SK-N-SH (cell line): ENCODE data around the gene NOD1. TPM values are rescaled to one million over a fixed set of nuclear protein-coding genes. Genes with fewer than 3 reads are reported as not detected.

ENCODE experiments used
- CTCF ChIA-PET: fragments of 300-600, 350-600 bp; formaldehyde crosslinking; extraction: SDS; loops from one replicate; lab custom pipeline; 2021; lab: Yijun Ruan, JAX
- POLR2A ChIA-PET: fragments of 350-600 bp; sonication (Branson Sonifier 250); formaldehyde crosslinking; extraction: SDS; loops from one replicate; lab custom pipeline; 2020; ENCODE audit warnings: antibody characterized with exemption, inconsistent platforms; lab: Yijun Ruan, JAX
- DNase-seq: peaks from one replicate; pipeline ENCODE4 v3.0.0; 2012
- H2AFZ ChIP-seq: fragments of 200-600 bp; sonication (generic); 2 replicates; pipeline ENCODE4 v1.8.1; 2016; ENCODE audit warnings: antibody characterized with exemption, mild to moderate bottlenecking, low read depth
- H3F3A ChIP-seq: fragments of 200-600 bp; sonication (generic); replicated peaks from 2 replicates; pipeline ENCODE3; 2016; ENCODE audit warnings: antibody characterized with exemption, mild to moderate bottlenecking; ENCODE audit not compliant: insufficient read depth
- H3K27ac ChIP-seq, 2 experiments: fragments of 200-500 bp in 1 of 2; fragments of 200-600 bp in 1 of 2; sonication (Bioruptor generic) in 1 of 2; sonication (generic), shearing (Covaris generic) in 1 of 2; 2 replicates each; pipeline versions ENCODE4 v1.5.1 to v1.6.1; 2014 to 2016; ENCODE audit warnings: low read depth in 2 of 2, inconsistent platforms in 1 of 2, low read length in 1 of 2, mild to moderate bottlenecking in 1 of 2, mixed read lengths in 1 of 2
- H3K27me3 ChIP-seq: fragments of 200-600 bp; sonication (generic), shearing (Covaris generic); 2 replicates; pipeline ENCODE4 v1.6.1; 2016; ENCODE audit warnings: mixed run types; ENCODE audit not compliant: insufficient read depth
- H3K36me3 ChIP-seq, 2 experiments: fragments of 200-500 bp in 1 of 2; fragments of 200-600 bp in 1 of 2; sonication (Bioruptor generic) in 1 of 2; sonication (generic) in 1 of 2; replicated peaks in 1 of 2; 2 replicates each; pipeline versions ENCODE3 to v1.5.1; 2014 to 2016; ENCODE audit warnings: low read length in 1 of 2, mild to moderate bottlenecking in 1 of 2; ENCODE audit not compliant: insufficient read depth in 2 of 2, control insufficient read depth in 1 of 2
- H3K4me1 ChIP-seq, 2 experiments: fragments of 200-500 bp in 1 of 2; fragments of 200-600 bp in 1 of 2; sonication (Bioruptor generic) in 1 of 2; sonication (generic), shearing (Covaris generic) in 1 of 2; 2 replicates each; pipeline versions ENCODE4 v1.5.1 to v1.6.1; 2014 to 2016; ENCODE audit warnings: low read depth in 1 of 2, low read length in 1 of 2, mixed run types in 1 of 2; ENCODE audit not compliant: insufficient read depth in 2 of 2, control insufficient read depth in 1 of 2
- H3K4me2 ChIP-seq: fragments of 200-600 bp; sonication (generic), shearing (Covaris generic); 2 replicates; pipeline ENCODE4 v1.6.1; 2017; ENCODE audit warnings: mixed run types
- H3K4me3 ChIP-seq, 2 experiments: fragments of 200-500 bp in 1 of 2; fragments of 200-600 bp in 1 of 2; sonication (Bioruptor generic) in 1 of 2; sonication (generic), shearing (Covaris generic) in 1 of 2; 2 replicates each; pipeline versions ENCODE4 v1.5.1 to v1.8.1; 2014 to 2016; ENCODE audit warnings: low read depth in 2 of 2, inconsistent platforms in 1 of 2, low read length in 1 of 2, mild to moderate bottlenecking in 1 of 2, mixed read lengths in 1 of 2, moderate library complexity in 1 of 2
- H3K79me2 ChIP-seq: fragments of 200-600 bp; sonication (generic); 2 replicates; pipeline ENCODE4 v1.8.1; 2017; ENCODE audit warnings: mild to moderate bottlenecking; ENCODE audit not compliant: insufficient read depth
- H3K9ac ChIP-seq: fragments of 200-600 bp; sonication (generic); 2 replicates; pipeline ENCODE4 v1.6.1; 2017; ENCODE audit warnings: mixed run types
- H3K9me2 ChIP-seq: fragments of 200-600 bp; sonication (generic); 2 replicates; pipeline ENCODE4 v1.6.1; 2017; ENCODE audit warnings: mixed run types
- H3K9me3 ChIP-seq: fragments of 200-600 bp; sonication (generic); 2 replicates; pipeline ENCODE4 v1.6.1; 2017; ENCODE audit warnings: mixed run types, mild to moderate bottlenecking, moderate library complexity
- H4K20me1 ChIP-seq: fragments of 200-600 bp; sonication (generic); 2 replicates; pipeline ENCODE4 v1.6.1; 2017; ENCODE audit warnings: mild to moderate bottlenecking, mixed run types; ENCODE audit not compliant: insufficient read depth
- CTCF ChIP-seq: fragments of 200-600 bp; sonication (generic); IDR thresholded peaks from 2 replicates; pipeline ENCODE4 v1.6.1; 2017; ENCODE audit warnings: antibody characterized with exemption, mild to moderate bottlenecking, moderate library complexity
- ELF1 ChIP-seq: IDR thresholded peaks from 2 replicates; pipeline ENCODE4 v1.4.0; 2012
- EZH2phosphoT487 ChIP-seq: fragments of 200-600 bp; sonication (generic); IDR thresholded peaks from 2 replicates; pipeline ENCODE4 v1.6.1; 2017; ENCODE audit warnings: low read depth, mixed run types, mild to moderate bottlenecking, antibody characterized with exemption, moderate library complexity, borderline replicate concordance
- FOSL2 ChIP-seq: IDR thresholded peaks from 2 replicates; pipeline ENCODE4 v1.4.0; 2012; ENCODE audit warnings: low read depth, mild to moderate bottlenecking, moderate library complexity, borderline replicate concordance
- FOXJ3 ChIP-seq: sonication (generic); formaldehyde crosslinking; IDR thresholded peaks from 2 replicates; pipeline ENCODE4 v1.5.1; 2020; ENCODE audit warnings: mild to moderate bottlenecking, missing genetic modification reagents
- GATA2 ChIP-seq: sonication (generic); formaldehyde crosslinking; IDR thresholded peaks from 2 replicates; pipeline ENCODE4 v1.5.0; 2020; ENCODE audit warnings: mild to moderate bottlenecking, missing genetic modification reagents
- IRF3 ChIP-seq: fragments of 150-350 bp; IDR thresholded peaks from 2 replicates; pipeline ENCODE4 v1.6.1; 2016; ENCODE audit warnings: mild to moderate bottlenecking, low read depth, low read length
- JUND ChIP-seq: IDR thresholded peaks from 2 replicates; pipeline ENCODE4 v1.4.0; 2012
- MAX ChIP-seq: IDR thresholded peaks from 2 replicates; pipeline ENCODE4 v1.4.0; 2012; ENCODE audit warnings: low read depth
- NFIC ChIP-seq: IDR thresholded peaks from 2 replicates; pipeline ENCODE4 v1.4.0; 2012; ENCODE audit warnings: borderline replicate concordance
- NRF1 ChIP-seq: IDR thresholded peaks from 2 replicates; pipeline ENCODE4 v1.6.1; 2012; ENCODE audit warnings: low read depth, mild to moderate bottlenecking, low read length
- PBX3 ChIP-seq: IDR thresholded peaks from 2 replicates; pipeline ENCODE4; 2012
- RAD21 ChIP-seq: IDR thresholded peaks from 2 replicates; pipeline ENCODE4 v1.6.1; 2012; ENCODE audit warnings: mild to moderate bottlenecking, low read length
- RCOR1 ChIP-seq: fragments of 150-350 bp; IDR thresholded peaks from 2 replicates; pipeline ENCODE4 v1.6.1; 2017; ENCODE audit warnings: antibody characterized with exemption, low read length
- SIN3A ChIP-seq: IDR thresholded peaks from 2 replicates; pipeline ENCODE4 v1.6.1; 2012; ENCODE audit warnings: low read depth, mild to moderate bottlenecking, low read length, moderate library complexity, borderline replicate concordance
- SMC3 ChIP-seq: IDR thresholded peaks from 2 replicates; pipeline ENCODE4 v1.6.1; 2012; ENCODE audit warnings: low read depth, low read length, improper control_type of control experiment
- TAF1 ChIP-seq: IDR thresholded peaks from 2 replicates; pipeline ENCODE4 v1.6.1; 2012; ENCODE audit warnings: low read depth, mild to moderate bottlenecking, low read length, moderate library complexity, borderline replicate concordance
- TCF12 ChIP-seq: IDR thresholded peaks from 2 replicates; pipeline ENCODE4 v1.4.0; 2012
- USF1 ChIP-seq: IDR thresholded peaks from 2 replicates; pipeline ENCODE4 v1.4.0; 2012; ENCODE audit warnings: low read depth, borderline replicate concordance
- USF2 ChIP-seq: fragments of 150-350 bp; IDR thresholded peaks from 2 replicates; pipeline ENCODE4 v1.6.1; 2017; ENCODE audit warnings: antibody characterized with exemption, low read length, low read depth, borderline replicate concordance
- WGBS: methylation state at CpG from one replicate; pipeline ENCODE4 v1.1.6; 2017; ENCODE audit warnings: low lambda C conversion rate; 5-methylcytosine and 5-hydroxymethylcytosine counted together
- polyA plus RNA-seq, 3 experiments: library from polyadenylated mRNA; depleted of rRNA; stranded (reverse); fragments of >200 nt; gene quantifications; 2 replicates each; pipeline ENCODE4 v1.2.3, GENCODE V29; 2012

Gene NOD1
- polyA plus RNA-seq, 1 of the 3 experiments (the other 2 are of a cell fraction): 5.5 TPM

GRCh38 chr7:30422922-30423321 is 55.7 kb downstream of the NOD1 start:
- POLR2A ChIA-PET: no interaction called here
- Histone ChIP-seq H3K4me1 (no peaks in the 10 kb centered on the region; a peak in 1 of 4 replicates), H2AFZ (no peak overlapping the region)
- TF ChIP-seq JUND (0 out of 2 replicates have a peak, but pooled peaks have one; percentile 10), RCOR1 (no peak), USF1 (no peak), RAD21 (no peak), SIN3A (no peak), TAF1 (no peak), NRF1 (no peak), NFIC (peak; percentile 21; the same call in 1 of the 2 replicates), FOSL2 (peak; percentile 37; the same call in 1 of the 2 replicates)
- TF ChIP-seq, all 33 proteins: peak for 3
- CTCF ChIA-PET: interaction anchor here (0.8 to 2.5 kb wide), 4 partner anchors 10 to 141 kb away, joined by 3 to 14 read pairs (median 4); no protein-coding TSS in a partner anchor
- Histone ChIP-seq H3K9ac (no peak overlapping the region), H3K9me3 (no peaks in the 10 kb centered on the region), H3K4me2 (no peak overlapping the region), H4K20me1 (no peaks in the 10 kb centered on the region), H3K9me2 (no peaks in the 10 kb centered on the region), H3K36me3 (peaks cover 9 to 29% of the 10 kb centered on the region in 2 experiments), H3K27me3 (no peaks in the 10 kb centered on the region), H3K79me2 (no peaks in the 10 kb centered on the region), H3F3A (peaks cover 5% of the 10 kb centered on the region), H3K27ac (no peak overlapping the region), H3K4me3 (no peak overlapping the region)
- 79% methylated on average over 6 of the region's 6 CpGs for WGBS
- DNase-seq: no peak

- H3K9me2 ChIP-seq: no peaks in the 10 kb centered on the region
- WGBS: 59% methylated on average over 3 of the region's 3 CpGs
- POLR2A ChIA-PET: no interaction called here
- H3F3A ChIP-seq: peaks cover 5% of the 10 kb centered on the region
- H3K27me3 ChIP-seq: no peaks in the 10 kb centered on the region
- DNase-seq: no peak
- no peaks in the 10 kb centered on the region for H3K79me2 ChIP-seq
- no peak overlapping the region for H2AFZ ChIP-seq
- H3K36me3 ChIP-seq: peaks cover 5 to 22% of the 10 kb centered on the region in 2 experiments
- H3K9ac ChIP-seq: no peak overlapping the region
- no peaks in the 10 kb centered on the region for H4K20me1 ChIP-seq
- no peak overlapping the region for H3K4me3 ChIP-seq
- H3K4me1 ChIP-seq: no peaks in the 10 kb centered on the region; a peak in 1 of 4 replicates
- no peak overlapping the region for H3K4me2 ChIP-seq
- H3K27ac ChIP-seq: no peak overlapping the region
- no peaks in the 10 kb centered on the region for H3K9me3 ChIP-seq
- CTCF ChIA-PET: interaction anchor here (1.3 to 2.5 kb wide), 3 partner anchors 8 to 25 kb away, joined by 4 to 14 read pairs (median 5); no protein-coding TSS in a partner anchor
- TF ChIP-seq FOXJ3 (CRISPR knock-in tag): no peak
- no peak for TF ChIP-seq PBX3
- TF ChIP-seq NRF1: no peak
- no peak for TF ChIP-seq ELF1
- no peak for TF ChIP-seq SMC3
- TF ChIP-seq CTCF: no peak
- TF ChIP-seq IRF3: no peak
- no peak for TF ChIP-seq JUND
- TF ChIP-seq MAX: no peak
- TF ChIP-seq USF2: no peak
- TF ChIP-seq TCF12: no peak
- TF ChIP-seq EZH2phosphoT487: no peak
- no peak for TF ChIP-seq USF1
- no peak for TF ChIP-seq RCOR1
- TF ChIP-seq GATA2 (CRISPR knock-in tag): no peak
These were observed 56.9 kb downstream of the NOD1 start for GRCh38 chr7:30421647-30422196.
